Neural cell (in vitro differentiated cells): ENCODE data around the gene SIRT3.

Experiments
- CTCF ChIP-seq: fragments of 450-650 bp; IDR thresholded peaks from 2 replicates; pipeline ENCODE4 v1.5.1; 2014; ENCODE audit warnings: antibody characterized with exemption, mild to moderate bottlenecking, moderate library complexity; ENCODE audit not compliant: poor library complexity, severe bottlenecking
- EP300 ChIP-seq: fragments of 450-650 bp; conservative IDR thresholded peaks from 2 replicates; pipeline ENCODE4 v1.6.1; 2014; ENCODE audit warnings: antibody characterized with exemption, mild to moderate bottlenecking, moderate library complexity; ENCODE audit not compliant: poor library complexity, severe bottlenecking
- EZH2 ChIP-seq: fragments of 200-600, 300-800 bp; shearing (Covaris generic), sonication (generic); IDR thresholded peaks from 2 replicates; pipeline ENCODE4 v1.6.1; 2014; ENCODE audit warnings: antibody characterized with exemption, low read length, borderline replicate concordance, mild to moderate bottlenecking; ENCODE audit not compliant: insufficient read depth, poor library complexity, severe bottlenecking
- POLR2AphosphoS5 ChIP-seq: IDR thresholded peaks from 2 replicates; pipeline ENCODE4 v1.6.1; 2012

- TF ChIP-seq CTCF, result no peak
- TF ChIP-seq POLR2AphosphoS5, result no peak
- TF ChIP-seq EP300, result no peak
- no peak for TF ChIP-seq EZH2
Observed at GRCh38 chr11:221539-221938, 14.6 kb downstream of the SIRT3 start.
